OCI-LY1 (cell line): Measurements from ENCODE around the gene FGF14.

ENCODE experiments used
- H2AFZ ChIP-seq: fragments of 200-600 bp; sonication (generic), shearing (Covaris generic); 2 replicates; pipeline ENCODE4 v1.6.0; 2014; ENCODE audit warnings: antibody characterized with exemption, mild to moderate bottlenecking, low read length
- H3F3A ChIP-seq: fragments of 200-600 bp; sonication (generic), shearing (Covaris generic); 2 replicates; pipeline ENCODE4 v1.6.0; 2014; ENCODE audit warnings: mild to moderate bottlenecking, antibody characterized with exemption, low read length, moderate library complexity; ENCODE audit not compliant: insufficient read depth
- H3K27ac ChIP-seq: fragments of 200-600 bp; sonication (generic); 2 replicates; pipeline ENCODE4 v1.5.1; 2014; ENCODE audit warnings: low read length, mixed run types, mild to moderate bottlenecking, low read depth; ENCODE audit not compliant: poor library complexity, severe bottlenecking
- H3K27me3 ChIP-seq: fragments of 200-600 bp; sonication (generic); 2 replicates; pipeline ENCODE4 v1.6.0; 2014; ENCODE audit warnings: antibody characterized with exemption, mild to moderate bottlenecking, low read length, moderate library complexity; ENCODE audit not compliant: insufficient read depth
- H3K36me3 ChIP-seq: fragments of 200-600 bp; sonication (generic); 2 replicates; pipeline ENCODE4 v1.6.1; 2014; ENCODE audit warnings: mild to moderate bottlenecking, antibody characterized with exemption, low read length, moderate library complexity, mixed read lengths; ENCODE audit not compliant: insufficient read depth
- H3K4me1 ChIP-seq: fragments of 200-600 bp; sonication (generic); 2 replicates; pipeline ENCODE4 v1.5.1; 2014; ENCODE audit warnings: mild to moderate bottlenecking, low read length, moderate library complexity; ENCODE audit not compliant: insufficient read depth, severe bottlenecking
- H3K4me2 ChIP-seq: fragments of 200-600 bp; sonication (generic), shearing (Covaris generic); 2 replicates; pipeline ENCODE4 v1.6.1; 2014; ENCODE audit warnings: low read length
- H3K4me3 ChIP-seq: fragments of 200-600 bp; sonication (generic); 2 replicates; pipeline ENCODE4 v1.5.1; 2014; ENCODE audit warnings: low read length, low read depth, mild to moderate bottlenecking, mixed read lengths; ENCODE audit not compliant: poor library complexity, severe bottlenecking
- H3K79me2 ChIP-seq: fragments of 200-600 bp; shearing (Covaris generic); 2 replicates; pipeline ENCODE4 v1.6.1; 2016; ENCODE audit warnings: mixed run types, low read length, mixed read lengths; ENCODE audit not compliant: insufficient read depth
- H3K9ac ChIP-seq: fragments of 200-600 bp; sonication (generic), shearing (Covaris generic); 2 replicates; pipeline ENCODE4 v1.6.1; 2014; ENCODE audit warnings: mild to moderate bottlenecking, low read length, mixed read lengths
- H3K9me2 ChIP-seq: fragments of 200-600 bp; sonication (generic), shearing (Covaris generic); 2 replicates; pipeline ENCODE4 v1.6.1; 2014; ENCODE audit warnings: low read depth, mild to moderate bottlenecking, low read length, mixed read lengths
- H3K9me3 ChIP-seq: fragments of 200-600 bp; shearing (Covaris generic); 2 replicates; pipeline ENCODE4 v1.6.1; 2014; ENCODE audit warnings: low read length, mixed read lengths
- H4K20me1 ChIP-seq: fragments of 200-600 bp; sonication (generic), shearing (Covaris generic); 2 replicates; pipeline ENCODE4 v1.6.0; 2016; ENCODE audit warnings: mild to moderate bottlenecking, low read length; ENCODE audit not compliant: insufficient read depth
- EZH2 ChIP-seq: fragments of 200-600 bp; sonication (generic), shearing (Covaris generic); IDR thresholded peaks from 2 replicates; pipeline ENCODE4 v1.8.0; 2017; ENCODE audit warnings: borderline replicate concordance, mixed run types, mild to moderate bottlenecking, antibody characterized with exemption, low read length, moderate library complexity, mixed read lengths
- TF ChIP-seq, protein P1 (sequence below): fragments of 200-600 bp; sonication (generic), shearing (Covaris generic); IDR thresholded peaks from 2 replicates; pipeline ENCODE4 v1.5.1; 2017; ENCODE audit warnings: mild to moderate bottlenecking, antibody characterized with exemption, low read length, moderate library complexity, mixed read lengths

FGF14 gene

DNA sequence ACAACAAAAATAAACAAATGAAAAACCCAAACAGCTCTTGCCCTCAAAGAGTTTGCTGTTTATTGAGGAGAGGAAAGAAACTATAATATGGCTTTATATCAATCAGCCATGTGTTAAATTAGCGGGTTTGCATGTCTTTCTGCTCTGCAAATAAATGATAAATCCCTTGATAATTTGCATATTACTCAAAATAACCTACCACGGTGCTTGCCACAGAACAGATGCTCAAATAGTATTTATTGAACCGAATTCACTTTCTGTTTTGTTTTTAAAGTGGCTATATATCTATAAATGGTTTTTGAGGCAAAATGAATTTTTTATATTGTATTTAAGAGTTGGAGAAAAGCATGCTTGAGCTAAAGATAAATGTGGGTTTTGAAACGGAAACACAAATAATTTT is 521.3 kb downstream of the FGF14 start:
- no peaks in the 10 kb centered on the region for H3K36me3 ChIP-seq
- H3F3A ChIP-seq, result no peaks in the 10 kb centered on the region
- no peak overlapping the region for H3K4me2 ChIP-seq
- no peak overlapping the region for H3K4me3 ChIP-seq
- H3K27me3 ChIP-seq, result no peaks in the 10 kb centered on the region
- H2AFZ ChIP-seq, result no peak overlapping the region
- H4K20me1 ChIP-seq, result no peaks in the 10 kb centered on the region
- no peaks in the 10 kb centered on the region for H3K79me2 ChIP-seq
- TF ChIP-seq, protein P1, sequence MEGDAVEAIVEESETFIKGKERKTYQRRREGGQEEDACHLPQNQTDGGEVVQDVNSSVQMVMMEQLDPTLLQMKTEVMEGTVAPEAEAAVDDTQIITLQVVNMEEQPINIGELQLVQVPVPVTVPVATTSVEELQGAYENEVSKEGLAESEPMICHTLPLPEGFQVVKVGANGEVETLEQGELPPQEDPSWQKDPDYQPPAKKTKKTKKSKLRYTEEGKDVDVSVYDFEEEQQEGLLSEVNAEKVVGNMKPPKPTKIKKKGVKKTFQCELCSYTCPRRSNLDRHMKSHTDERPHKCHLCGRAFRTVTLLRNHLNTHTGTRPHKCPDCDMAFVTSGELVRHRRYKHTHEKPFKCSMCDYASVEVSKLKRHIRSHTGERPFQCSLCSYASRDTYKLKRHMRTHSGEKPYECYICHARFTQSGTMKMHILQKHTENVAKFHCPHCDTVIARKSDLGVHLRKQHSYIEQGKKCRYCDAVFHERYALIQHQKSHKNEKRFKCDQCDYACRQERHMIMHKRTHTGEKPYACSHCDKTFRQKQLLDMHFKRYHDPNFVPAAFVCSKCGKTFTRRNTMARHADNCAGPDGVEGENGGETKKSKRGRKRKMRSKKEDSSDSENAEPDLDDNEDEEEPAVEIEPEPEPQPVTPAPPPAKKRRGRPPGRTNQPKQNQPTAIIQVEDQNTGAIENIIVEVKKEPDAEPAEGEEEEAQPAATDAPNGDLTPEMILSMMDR, result no peak
- no peak for TF ChIP-seq EZH2
- no peaks in the 10 kb centered on the region for H3K9me3 ChIP-seq
- H3K27ac ChIP-seq, result no peak overlapping the region
- H3K4me1 ChIP-seq, result no peaks in the 10 kb centered on the region
- no peaks in the 10 kb centered on the region for H3K9me2 ChIP-seq
- no peak overlapping the region for H3K9ac ChIP-seq

DNA sequence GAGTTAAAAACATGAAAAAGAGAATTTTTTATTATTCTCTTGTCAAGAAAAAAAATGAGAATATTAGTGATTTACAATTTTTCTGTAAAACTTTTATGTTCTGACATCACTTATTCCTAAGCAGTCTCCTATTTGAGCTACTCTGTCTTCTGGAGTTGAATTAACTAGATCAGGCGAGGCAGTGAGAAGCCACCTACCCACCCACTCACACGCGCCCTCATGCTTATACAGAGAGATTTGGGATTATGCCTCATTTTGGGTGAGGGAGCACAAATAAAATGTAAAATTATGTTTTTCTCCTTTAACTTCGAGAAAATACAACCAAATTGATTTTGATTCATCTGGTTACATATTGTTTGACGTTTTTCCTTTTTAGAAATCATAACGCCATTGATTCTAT is 524.9 kb downstream of the FGF14 start:
- Histone ChIP-seq H2AFZ (no peak overlapping the region), H3K9ac (no peak overlapping the region), H3K79me2 (no peaks in the 10 kb centered on the region), H3K27ac (no peak overlapping the region), H3K9me3 (no peaks in the 10 kb centered on the region), H3K27me3 (no peaks in the 10 kb centered on the region), H3K4me2 (no peak overlapping the region), H3K9me2 (no peaks in the 10 kb centered on the region), H3K4me3 (no peak overlapping the region), H3F3A (no peaks in the 10 kb centered on the region), H3K4me1 (no peaks in the 10 kb centered on the region), H4K20me1 (no peaks in the 10 kb centered on the region), H3K36me3 (no peaks in the 10 kb centered on the region)
- TF ChIP-seq, protein P1, result no peak
- no peak for TF ChIP-seq EZH2

DNA sequence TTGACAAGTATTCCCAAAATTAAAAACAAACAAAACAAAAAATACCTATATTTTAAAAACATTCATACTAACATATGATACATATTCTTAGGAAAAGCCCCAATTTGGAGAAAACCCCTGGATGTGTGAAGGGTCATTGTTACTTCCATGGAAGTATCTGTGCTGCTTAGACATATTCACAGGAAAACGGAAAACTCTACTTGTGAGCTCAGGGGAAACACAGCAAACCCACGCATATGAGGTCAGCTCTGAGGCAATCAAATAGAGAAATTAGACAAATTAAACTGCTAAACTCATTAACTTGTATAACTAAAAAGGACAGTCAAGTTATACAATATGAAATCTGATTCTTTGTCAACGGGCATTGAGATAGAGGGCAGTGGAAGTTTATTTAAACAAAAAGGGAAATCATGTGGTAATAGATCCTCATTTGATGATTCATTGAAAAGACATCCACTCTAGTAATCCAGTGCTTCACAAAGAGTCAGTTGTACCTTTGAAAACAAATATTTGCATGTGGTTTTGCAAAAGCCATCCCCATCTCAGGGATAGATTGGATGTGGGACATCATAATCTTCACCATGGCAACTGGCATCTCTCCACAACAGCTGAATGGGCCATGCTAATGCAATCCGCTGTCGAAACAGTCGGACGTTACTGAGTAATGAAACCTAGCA is 526.0 kb downstream of the FGF14 start:
- Histone ChIP-seq H3K79me2 (no peaks in the 10 kb centered on the region), H3K9me3 (no peaks in the 10 kb centered on the region), H2AFZ (no peak overlapping the region), H3K27me3 (no peaks in the 10 kb centered on the region), H3K4me1 (no peaks in the 10 kb centered on the region), H3K27ac (no peak overlapping the region), H4K20me1 (no peaks in the 10 kb centered on the region), H3F3A (no peaks in the 10 kb centered on the region), H3K9ac (no peak overlapping the region), H3K36me3 (no peaks in the 10 kb centered on the region), H3K4me3 (no peak overlapping the region), H3K4me2 (no peak overlapping the region), H3K9me2 (no peaks in the 10 kb centered on the region)
- TF ChIP-seq EZH2, result no peak
- TF ChIP-seq, protein P1, result no peak
